Ovary (tissue), 3 donors: ENCODE data around the gene PRSS35.
"Not testable (repeated sequence)": the region's sequence is repeated elsewhere in the genome, so short reads cannot be mapped to it uniquely, and the experiment has no call there.

Experiments used
- CTCF ChIP-seq, 3 donors: fragments of 450-650 bp in 2 of 3; fragments of 200-600 bp in 1 of 3; IDR thresholded peaks; one replicate each; pipeline versions ENCODE4 v1.5.1 to v1.8.0; 2016 to 2022; ENCODE audit warnings: antibody characterized with exemption in 3 of 3, mild to moderate bottlenecking in 1 of 3
- EP300 ChIP-seq: sonication (generic); formaldehyde crosslinking; IDR thresholded peaks from one replicate; pipeline ENCODE4 v1.6.1; 2017; ENCODE audit warnings: antibody characterized with exemption
- POLR2A ChIP-seq: fragments of 450-650 bp; IDR thresholded peaks from one replicate; pipeline ENCODE4 v1.6.1; 2017; ENCODE audit warnings: antibody characterized with exemption, mild to moderate bottlenecking, moderate library complexity
- donor health status: DM: no; HTN: no; CAD: no.

GRCh38 chr6:83571663-83572185 lies 59.4 kb downstream of the PRSS35 start:
- TF ChIP-seq CTCF (IDR thresholded peaks at IDR 0.05); POLR2A; EP300: not testable (repeated sequence)
